Lower leg skin (tissue), 3 donors: ENCODE results near the gene RENBP.

Experiments
- POLR2A ChIP-seq, 2 donors: fragments of 450-650 bp; IDR thresholded peaks; one replicate each; pipeline ENCODE4 v1.6.1; 2016 to 2017; ENCODE audit warnings: antibody characterized with exemption in 2 of 2, mild to moderate bottlenecking in 1 of 2, moderate library complexity in 1 of 2
- TF ChIP-seq, protein P1 (sequence below), 3 donors: fragments of 450-650 bp; IDR thresholded peaks; one replicate each; pipeline ENCODE4 v1.5.1; 2016; ENCODE audit warnings: antibody characterized with exemption in 3 of 3, mild to moderate bottlenecking in 3 of 3, moderate library complexity in 2 of 3

DNA sequence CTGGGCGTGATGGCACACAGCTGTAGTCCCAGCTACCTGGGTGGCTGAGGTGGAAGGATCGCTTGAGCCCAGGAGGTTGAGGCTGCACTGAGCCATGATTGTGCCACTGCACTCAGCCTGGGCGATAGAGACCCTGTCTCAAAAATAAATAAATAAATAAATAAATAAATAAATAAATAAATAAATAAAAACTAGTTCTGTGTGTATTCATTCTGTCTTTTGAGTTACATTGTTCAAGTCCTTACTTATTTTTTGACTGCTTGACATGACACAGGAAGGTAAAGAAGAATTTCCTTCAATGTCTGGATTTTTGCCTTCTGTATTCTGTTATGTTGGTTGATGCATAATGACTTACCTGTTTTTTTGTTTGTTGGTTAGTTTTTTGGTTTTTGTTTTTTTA lies 7.4 kb downstream of the RENBP start:
- TF ChIP-seq, protein P1, sequence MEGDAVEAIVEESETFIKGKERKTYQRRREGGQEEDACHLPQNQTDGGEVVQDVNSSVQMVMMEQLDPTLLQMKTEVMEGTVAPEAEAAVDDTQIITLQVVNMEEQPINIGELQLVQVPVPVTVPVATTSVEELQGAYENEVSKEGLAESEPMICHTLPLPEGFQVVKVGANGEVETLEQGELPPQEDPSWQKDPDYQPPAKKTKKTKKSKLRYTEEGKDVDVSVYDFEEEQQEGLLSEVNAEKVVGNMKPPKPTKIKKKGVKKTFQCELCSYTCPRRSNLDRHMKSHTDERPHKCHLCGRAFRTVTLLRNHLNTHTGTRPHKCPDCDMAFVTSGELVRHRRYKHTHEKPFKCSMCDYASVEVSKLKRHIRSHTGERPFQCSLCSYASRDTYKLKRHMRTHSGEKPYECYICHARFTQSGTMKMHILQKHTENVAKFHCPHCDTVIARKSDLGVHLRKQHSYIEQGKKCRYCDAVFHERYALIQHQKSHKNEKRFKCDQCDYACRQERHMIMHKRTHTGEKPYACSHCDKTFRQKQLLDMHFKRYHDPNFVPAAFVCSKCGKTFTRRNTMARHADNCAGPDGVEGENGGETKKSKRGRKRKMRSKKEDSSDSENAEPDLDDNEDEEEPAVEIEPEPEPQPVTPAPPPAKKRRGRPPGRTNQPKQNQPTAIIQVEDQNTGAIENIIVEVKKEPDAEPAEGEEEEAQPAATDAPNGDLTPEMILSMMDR (IDR thresholded peaks at IDR 0.05): no peak
- TF ChIP-seq POLR2A (IDR thresholded peaks at IDR 0.05): no peak
